GM21825 (cell line): ENCODE measurements around the gene ATG4B.
"Not testable (repeated sequence)": the region's sequence is repeated elsewhere in the genome, so short reads cannot be mapped to it uniquely, and the experiment has no call there.

ENCODE experiments used
- ATAC-seq: cut with Tn5 transposase; IDR thresholded peaks from one replicate; pipeline ENCODE4 v1.9.1; 2021; ENCODE audit warnings: mild to moderate bottlenecking, moderate library complexity; ENCODE audit not compliant: unreplicated experiment

The ATG4B gene

GRCh38 chr2:241660593-241661213 is 23.2 kb downstream of the ATG4B start:
- no peak for ATAC-seq

- ATAC-seq = not testable (repeated sequence)
These were observed 25.2 kb downstream of the ATG4B start for GRCh38 chr2:241662731-241663130.

GRCh38 chr2:241665731-241666440 is 28.4 kb downstream of the ATG4B start:
- ATAC-seq = no peak

GRCh38 chr2:241666627-241667400 is 29.3 kb downstream of the ATG4B start:
- no peak for ATAC-seq

GRCh38 chr2:241668354-241668753 is 30.9 kb downstream of the ATG4B start:
- no peak for ATAC-seq

- no peak for ATAC-seq
These were observed 31.3 kb downstream of the ATG4B start for GRCh38 chr2:241668839-241669238.

- no peak for ATAC-seq
These were observed 33.0 kb downstream of the ATG4B start for GRCh38 chr2:241670333-241671110.

GRCh38 chr2:241671457-241672240 is 34.2 kb downstream of the ATG4B start:
- no peak for ATAC-seq

- no peak for ATAC-seq
These were observed 35.0 kb downstream of the ATG4B start for GRCh38 chr2:241672243-241673188.

- no peak for ATAC-seq
These were observed 35.7 kb downstream of the ATG4B start for GRCh38 chr2:241673189-241673663.

- no peak for ATAC-seq
These were observed 36.6 kb downstream of the ATG4B start for GRCh38 chr2:241673797-241674725.

GRCh38 chr2:241675885-241676284 is 38.4 kb downstream of the ATG4B start:
- no peak for ATAC-seq

GRCh38 chr2:241676665-241677064 is 39.2 kb downstream of the ATG4B start:
- ATAC-seq = no peak

GRCh38 chr2:241677392-241677791 is 39.9 kb downstream of the ATG4B start:
- no peak for ATAC-seq

- ATAC-seq = no peak
These were observed 40.8 kb downstream of the ATG4B start for GRCh38 chr2:241678307-241678706.

GRCh38 chr2:241678784-241679540 is 41.5 kb downstream of the ATG4B start:
- ATAC-seq = no peak

- ATAC-seq = no peak
These were observed 42.6 kb downstream of the ATG4B start for GRCh38 chr2:241680044-241680443.
